Skeletal muscle cell (primary cell): ENCODE results near the gene FMO1.
"Not testable (repeated sequence)": the region's sequence is repeated elsewhere in the genome, so short reads cannot be mapped to it uniquely, and the experiment has no call there.

Source experiments
- DNase-seq: peaks from one replicate; pipeline ENCODE4 v3.0.0-alpha.2; 2010; ENCODE audit warnings: low read depth
- H3K4me3 ChIP-seq: 2 replicates; pipeline ENCODE4 v1.5.1; 2011; ENCODE audit warnings: low read depth, mild to moderate bottlenecking, control low read depth, low read length, moderate library complexity

Gene FMO1

GRCh38 chr1:171248302-171248701 lies at the start of gene FMO1:
TSS of gene FMO1 (plus strand) at chr1:171248494. CDS start at chr1:171258088, 9,594 bp downstream.
- no peak for DNase-seq
- H3K4me3 ChIP-seq, result no peak within 1 kb of the TSS

DNA sequence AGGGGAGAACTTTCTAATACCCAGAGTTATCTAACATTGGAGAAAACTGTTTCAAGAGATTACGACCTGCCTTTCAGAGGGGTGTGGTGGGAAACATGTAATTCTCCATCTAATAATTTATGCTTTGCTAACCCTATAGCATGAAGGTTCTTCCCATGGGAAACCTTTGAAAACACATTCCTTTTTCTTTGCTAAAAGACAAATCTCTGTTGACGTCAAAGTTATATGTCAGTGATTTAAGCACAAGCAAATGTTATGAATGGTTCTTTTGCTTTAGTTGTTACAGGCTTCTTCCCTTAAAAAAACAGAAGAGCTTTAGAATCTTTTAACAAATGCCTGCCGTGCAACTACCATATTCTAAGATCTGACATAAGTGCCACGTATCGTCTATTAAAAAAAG lies 44.0 kb upstream of the FMO1 start:
- no peak for DNase-seq
- H3K4me3 ChIP-seq, result no peak overlapping the region

DNA sequence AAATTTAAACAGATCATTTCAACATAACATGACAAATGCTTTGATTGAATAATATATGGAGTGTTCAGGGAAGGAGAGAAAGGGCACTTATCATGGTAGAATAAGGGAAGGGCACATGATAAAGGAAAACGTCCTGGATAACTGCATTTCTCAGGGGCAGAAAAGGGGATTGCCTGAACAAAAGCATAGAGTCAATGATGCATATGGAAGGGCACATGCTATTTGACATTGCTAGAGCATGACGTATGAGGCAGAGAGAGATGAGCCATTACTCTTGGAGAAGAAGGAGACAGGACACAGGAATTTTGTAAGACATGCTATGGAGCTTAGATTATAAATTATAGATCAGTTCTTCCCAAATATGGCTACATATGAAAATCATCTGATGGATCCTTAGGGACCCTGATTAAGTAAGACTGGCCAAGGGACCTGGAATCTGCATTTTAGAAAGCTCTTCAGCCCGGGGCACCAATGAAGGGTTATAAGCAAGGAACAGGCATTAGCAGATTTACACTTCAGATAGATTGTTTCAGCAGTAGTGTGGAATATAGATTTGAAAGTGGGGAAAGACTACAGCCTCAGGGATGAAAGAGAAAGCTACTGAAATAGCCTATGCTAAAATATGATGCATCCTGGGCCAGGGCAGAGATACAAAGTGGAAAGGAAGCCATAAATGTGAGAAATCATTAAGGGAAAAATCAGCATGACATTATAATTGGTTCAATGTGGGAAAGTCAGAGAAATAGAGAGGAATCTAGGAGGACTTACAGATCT lies 41.9 kb upstream of the FMO1 start:
- DNase-seq, result no peak
- no peak overlapping the region for H3K4me3 ChIP-seq

DNA sequence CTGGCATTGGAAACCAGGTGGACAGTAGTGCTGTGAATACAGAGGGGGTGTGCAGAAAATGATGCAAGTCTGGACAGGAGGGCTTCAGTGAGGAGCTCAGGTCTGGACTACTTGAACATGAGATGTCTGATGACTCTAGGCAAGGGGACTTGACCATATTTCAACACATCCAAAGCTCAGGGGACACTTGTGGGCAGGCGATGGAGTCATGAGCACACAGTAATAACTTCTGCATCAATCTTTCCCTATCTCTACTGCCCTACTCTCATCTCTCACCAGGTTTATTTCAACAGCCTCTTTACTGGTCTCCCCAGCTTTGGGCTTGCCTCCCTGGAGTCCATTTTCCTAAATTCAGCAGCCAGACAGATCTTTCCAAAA lies 41.3 kb upstream of the FMO1 start:
- no peak overlapping the region for H3K4me3 ChIP-seq
- no peak for DNase-seq

DNA sequence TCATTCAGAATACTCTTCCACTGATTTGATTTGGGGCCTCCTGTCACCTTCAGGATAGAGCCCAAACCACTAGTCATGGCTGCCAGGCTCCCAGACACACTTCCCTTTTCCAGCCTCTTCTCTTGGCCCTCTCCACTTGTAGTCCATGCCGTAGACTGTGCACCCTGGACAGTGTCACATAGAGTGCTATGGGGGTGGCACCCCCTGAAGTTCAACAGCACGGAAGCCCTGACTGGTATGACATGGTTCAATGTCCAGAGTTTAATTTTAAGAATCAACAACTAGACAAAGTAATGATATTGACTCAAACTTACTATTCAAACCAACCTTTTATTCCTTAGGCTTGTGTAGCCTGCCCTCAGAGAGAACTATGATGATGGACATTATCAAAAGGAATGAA lies 40.9 kb upstream of the FMO1 start:
- H3K4me3 ChIP-seq, result no peak overlapping the region
- DNase-seq, result no peak

GRCh38 chr1:171210355-171210754 lies 37.9 kb upstream of the FMO1 start:
- no peak for DNase-seq
- no peak overlapping the region for H3K4me3 ChIP-seq

- H3K4me3 ChIP-seq, result no peak overlapping the region
- no peak for DNase-seq
Measured at GRCh38 chr1:171212607-171213351, 35.5 kb upstream of the FMO1 start.

DNA sequence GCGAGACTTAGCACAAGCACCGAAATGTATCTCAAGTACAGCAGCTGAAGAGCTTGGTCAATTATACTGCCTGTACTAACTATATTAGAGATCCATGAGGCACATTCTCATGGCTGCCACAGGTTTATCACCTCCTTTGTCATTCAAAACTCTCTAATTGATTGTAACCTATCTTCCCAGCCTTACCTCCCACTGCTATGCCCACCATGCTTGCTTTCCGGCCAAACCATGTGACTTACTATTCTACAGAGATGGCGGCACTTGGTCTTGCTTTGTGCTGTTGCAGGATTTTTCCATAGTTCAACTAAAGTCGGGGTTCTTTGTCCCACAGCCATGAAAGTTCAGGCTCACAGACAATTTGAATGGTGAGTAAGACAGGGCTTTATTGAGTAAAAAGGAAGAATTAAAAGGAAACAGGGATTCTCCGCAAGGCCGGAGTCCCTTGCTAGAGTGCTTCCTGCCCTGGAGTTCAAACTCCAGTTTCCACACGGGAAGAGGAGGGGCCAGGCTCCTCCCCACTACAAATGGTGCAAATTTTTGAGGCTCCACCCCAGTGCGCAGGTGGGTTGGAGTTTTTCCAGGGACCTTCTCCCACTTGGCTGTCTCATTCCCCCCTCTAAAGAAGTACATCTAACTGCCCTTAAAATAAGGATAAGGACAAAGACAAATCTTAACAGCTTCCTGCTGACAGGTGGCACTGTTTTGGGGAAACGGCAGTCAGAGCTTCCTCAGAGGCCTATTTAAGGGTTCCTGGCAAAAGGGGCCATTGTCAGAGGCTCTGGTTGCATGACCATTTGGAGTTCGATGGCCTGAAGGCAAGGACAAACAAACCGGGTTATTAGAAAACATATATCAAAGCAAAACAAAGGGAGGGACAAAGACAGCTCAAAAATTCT lies 34.5 kb upstream of the FMO1 start:
- no peak overlapping the region for H3K4me3 ChIP-seq
- DNase-seq, result no peak

DNA sequence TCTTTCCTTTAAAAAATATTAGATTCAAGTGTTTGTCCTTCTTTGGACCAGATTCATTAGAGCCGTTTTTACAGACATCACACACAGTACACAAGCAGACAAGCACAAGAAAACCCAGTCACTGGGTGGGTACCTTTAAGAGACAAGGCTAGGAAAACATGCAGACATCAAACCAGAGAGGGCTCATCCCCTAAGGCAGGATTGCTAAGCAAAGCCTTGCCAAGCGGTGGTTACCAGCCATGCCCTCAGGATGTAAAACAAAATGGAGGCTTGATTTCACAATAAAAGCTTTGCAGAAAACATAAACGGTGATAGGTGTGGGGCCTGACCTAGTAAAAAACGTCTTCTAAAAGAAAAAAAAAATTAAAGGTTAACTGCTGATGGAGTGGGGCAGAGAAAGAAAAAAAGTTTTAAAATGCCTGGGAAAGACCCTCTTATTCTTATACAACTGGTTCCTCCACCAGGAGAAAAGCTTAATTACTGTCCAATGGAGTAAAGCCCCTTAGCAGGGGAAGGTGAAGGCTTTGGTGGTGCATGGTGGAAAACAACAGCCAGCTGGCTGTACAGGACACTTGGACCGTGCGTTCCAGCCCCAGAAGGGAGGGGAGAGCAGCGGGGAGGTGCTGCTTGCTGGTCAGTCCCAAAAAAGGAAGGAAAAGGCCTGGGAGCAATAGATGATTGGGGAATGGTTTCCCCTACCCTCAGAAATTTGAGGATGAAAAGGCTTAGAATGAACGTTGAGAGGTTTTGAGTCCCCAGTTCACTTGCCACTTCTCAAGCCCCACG lies 30.4 kb upstream of the FMO1 start:
- DNase-seq, result no peak
- H3K4me3 ChIP-seq, result no peak overlapping the region

GRCh38 chr1:171218661-171219060 lies 29.6 kb upstream of the FMO1 start:
- no peak for DNase-seq
- no peak overlapping the region for H3K4me3 ChIP-seq

GRCh38 chr1:171219346-171220080 lies 28.8 kb upstream of the FMO1 start:
- no peak overlapping the region for H3K4me3 ChIP-seq

DNA sequence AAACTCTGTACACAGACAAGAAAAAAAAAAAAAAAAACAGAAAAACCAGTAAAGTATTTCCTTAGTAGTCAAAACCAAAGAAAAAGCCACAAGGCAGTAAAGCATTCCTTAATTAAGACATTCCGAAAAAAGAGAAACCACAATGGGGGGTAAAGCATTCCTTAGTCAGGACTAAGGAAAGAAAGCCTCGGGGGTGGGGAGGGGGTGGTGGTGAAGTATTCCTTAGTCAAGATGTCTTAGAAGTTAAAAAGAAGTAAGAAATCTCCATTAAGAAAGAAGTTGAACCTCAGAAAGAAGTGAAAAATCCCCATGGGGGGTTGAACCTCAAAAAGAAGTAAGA lies 28.2 kb upstream of the FMO1 start:
- DNase-seq, result peak; percentile 74
- peak overlapping the region; percentile 22 for H3K4me3 ChIP-seq

More at GRCh38 chr1:171219346-171220080, 28.8 kb upstream of the FMO1 start:
- DNase-seq, result no peak

DNA sequence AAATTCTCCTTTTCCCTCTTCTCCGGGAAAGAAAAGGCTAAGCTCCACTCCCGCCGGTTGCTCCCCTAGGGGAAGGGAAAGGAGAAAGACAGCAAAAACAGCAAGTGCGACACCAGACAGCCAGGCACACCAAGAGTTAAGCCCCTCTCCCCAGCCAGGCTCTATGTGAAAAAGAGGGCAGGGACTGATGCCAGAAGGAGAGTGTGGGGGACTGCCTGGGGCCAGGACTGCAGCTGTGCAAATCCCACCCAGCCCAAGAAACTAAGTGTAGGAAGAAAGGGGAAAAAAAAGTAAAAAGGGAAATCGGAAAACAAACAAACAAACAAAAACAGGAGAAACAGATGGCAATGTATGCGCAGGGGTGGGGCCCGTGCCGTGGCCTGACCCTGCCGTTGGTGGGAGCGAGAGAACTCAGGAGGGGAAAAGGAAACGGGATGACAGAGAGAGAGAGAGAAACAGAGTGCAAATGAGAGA lies 27.7 kb upstream of the FMO1 start:
- peak overlapping the region; percentile 22 for H3K4me3 ChIP-seq
- DNase-seq, result no peak

GRCh38 chr1:171221665-171222591 lies 26.4 kb upstream of the FMO1 start:
- no peak for DNase-seq

GRCh38 chr1:171222936-171223335 lies 25.4 kb upstream of the FMO1 start:
- DNase-seq, result no peak
- H3K4me3 ChIP-seq, result no peak overlapping the region

More at GRCh38 chr1:171221665-171222591, 26.4 kb upstream of the FMO1 start:
- no peak overlapping the region for H3K4me3 ChIP-seq

GRCh38 chr1:171224257-171224656 lies 24.0 kb upstream of the FMO1 start:
- DNase-seq, H3K4me3 ChIP-seq: not testable (repeated sequence)

DNA sequence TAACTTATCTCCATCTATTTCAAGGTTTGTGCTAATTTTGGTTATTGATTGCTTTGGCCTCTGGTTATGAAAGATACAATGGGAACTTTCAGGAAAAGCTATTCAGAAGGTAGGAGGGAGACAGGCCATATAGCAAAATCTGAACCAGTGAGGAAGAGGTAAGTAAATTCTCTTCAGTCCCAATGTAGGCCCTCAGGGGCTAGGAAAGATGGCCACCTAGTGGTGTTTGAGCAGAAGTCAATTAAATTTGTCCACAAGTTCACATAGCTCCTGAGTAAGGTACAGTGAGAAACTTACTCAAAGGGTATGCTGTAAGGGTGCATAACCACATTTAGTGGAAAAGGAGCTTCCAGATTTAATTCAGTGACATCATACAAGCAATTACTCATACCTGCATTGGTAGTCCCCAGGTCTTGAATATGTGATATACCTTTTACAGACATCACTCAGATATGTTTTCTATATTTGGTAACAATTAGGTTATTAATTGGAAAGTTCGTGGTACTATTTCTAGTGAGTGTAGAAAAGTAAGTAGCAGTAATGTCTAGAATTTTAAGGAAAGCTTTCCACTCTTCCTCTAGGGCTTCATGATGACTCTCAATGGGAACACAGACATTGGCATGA lies 21.4 kb upstream of the FMO1 start:
- no peak for DNase-seq
- H3K4me3 ChIP-seq, result no peak overlapping the region
